GM12872 (cell line): Measurements from ENCODE around the gene CYLD.

Experiments
- TF ChIP-seq, protein P1 (sequence below): IDR thresholded peaks from 3 replicates; pipeline ENCODE4 v1.5.1; 2011; ENCODE audit warnings: low read depth, mild to moderate bottlenecking, low read length, moderate library complexity; ENCODE audit not compliant: insufficient read depth

Gene CYLD

GRCh38 chr16:50706250-50706649 is 35.6 kb upstream of the CYLD start:
- TF ChIP-seq, protein P1, sequence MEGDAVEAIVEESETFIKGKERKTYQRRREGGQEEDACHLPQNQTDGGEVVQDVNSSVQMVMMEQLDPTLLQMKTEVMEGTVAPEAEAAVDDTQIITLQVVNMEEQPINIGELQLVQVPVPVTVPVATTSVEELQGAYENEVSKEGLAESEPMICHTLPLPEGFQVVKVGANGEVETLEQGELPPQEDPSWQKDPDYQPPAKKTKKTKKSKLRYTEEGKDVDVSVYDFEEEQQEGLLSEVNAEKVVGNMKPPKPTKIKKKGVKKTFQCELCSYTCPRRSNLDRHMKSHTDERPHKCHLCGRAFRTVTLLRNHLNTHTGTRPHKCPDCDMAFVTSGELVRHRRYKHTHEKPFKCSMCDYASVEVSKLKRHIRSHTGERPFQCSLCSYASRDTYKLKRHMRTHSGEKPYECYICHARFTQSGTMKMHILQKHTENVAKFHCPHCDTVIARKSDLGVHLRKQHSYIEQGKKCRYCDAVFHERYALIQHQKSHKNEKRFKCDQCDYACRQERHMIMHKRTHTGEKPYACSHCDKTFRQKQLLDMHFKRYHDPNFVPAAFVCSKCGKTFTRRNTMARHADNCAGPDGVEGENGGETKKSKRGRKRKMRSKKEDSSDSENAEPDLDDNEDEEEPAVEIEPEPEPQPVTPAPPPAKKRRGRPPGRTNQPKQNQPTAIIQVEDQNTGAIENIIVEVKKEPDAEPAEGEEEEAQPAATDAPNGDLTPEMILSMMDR, result no peak

- TF ChIP-seq, protein P1, result no peak
These were observed 33.4 kb upstream of the CYLD start for GRCh38 chr16:50708373-50709060.

- TF ChIP-seq, protein P1, result no peak
These were observed 32.7 kb upstream of the CYLD start for GRCh38 chr16:50709061-50709684.

DNA sequence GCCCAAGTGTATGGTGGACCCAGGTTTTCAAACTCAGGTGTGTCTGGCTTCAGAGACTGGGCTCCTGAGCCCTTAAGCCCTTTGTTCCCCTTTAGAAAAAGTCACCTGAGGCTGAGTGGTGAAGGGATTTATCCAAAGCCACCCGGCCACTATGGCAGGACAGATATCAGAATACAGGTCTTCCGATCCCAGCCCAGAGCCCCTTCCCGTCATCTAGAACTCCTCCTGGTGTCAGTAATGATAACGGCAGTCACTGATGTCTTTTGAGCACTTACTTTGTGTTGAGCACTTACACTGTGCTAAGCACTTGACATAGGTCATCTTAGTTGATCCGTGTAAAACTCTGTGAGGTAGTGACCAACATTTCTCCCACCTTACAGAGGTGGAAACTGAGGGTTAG is 31.9 kb upstream of the CYLD start:
- TF ChIP-seq, protein P1, result no peak

DNA sequence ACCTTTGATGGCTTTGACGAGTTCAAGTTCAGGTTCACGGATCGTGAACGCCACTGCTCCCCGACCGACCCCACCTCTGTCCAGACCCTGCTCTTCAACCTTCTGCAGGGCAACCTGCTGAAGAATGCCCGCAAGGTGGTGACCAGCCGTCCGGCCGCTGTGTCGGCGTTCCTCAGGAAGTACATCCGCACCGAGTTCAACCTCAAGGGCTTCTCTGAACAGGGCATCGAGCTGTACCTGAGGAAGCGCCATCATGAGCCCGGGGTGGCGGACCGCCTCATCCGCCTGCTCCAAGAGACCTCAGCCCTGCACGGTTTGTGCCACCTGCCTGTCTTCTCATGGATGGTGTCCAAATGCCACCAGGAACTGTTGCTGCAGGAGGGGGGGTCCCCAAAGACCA is 30.8 kb upstream of the CYLD start:
- TF ChIP-seq, protein P1, result no peak

DNA sequence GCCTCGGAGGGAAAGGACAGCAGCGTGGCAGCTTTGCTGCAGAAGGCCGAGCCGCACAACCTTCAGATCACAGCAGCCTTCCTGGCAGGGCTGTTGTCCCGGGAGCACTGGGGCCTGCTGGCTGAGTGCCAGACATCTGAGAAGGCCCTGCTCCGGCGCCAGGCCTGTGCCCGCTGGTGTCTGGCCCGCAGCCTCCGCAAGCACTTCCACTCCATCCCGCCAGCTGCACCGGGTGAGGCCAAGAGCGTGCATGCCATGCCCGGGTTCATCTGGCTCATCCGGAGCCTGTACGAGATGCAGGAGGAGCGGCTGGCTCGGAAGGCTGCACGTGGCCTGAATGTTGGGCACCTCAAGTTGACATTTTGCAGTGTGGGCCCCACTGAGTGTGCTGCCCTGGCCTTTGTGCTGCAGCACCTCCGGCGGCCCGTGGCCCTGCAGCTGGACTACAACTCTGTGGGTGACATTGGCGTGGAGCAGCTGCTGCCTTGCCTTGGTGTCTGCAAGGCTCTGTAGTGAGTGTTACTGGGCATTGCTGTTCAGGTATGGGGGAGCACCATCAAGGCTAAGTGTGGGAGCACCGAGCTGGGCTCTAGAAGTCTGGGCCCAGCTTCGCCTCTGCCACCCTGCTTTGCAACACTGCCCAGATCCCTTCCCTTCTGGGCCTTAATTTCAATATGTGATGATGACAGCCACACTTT is 29.9 kb upstream of the CYLD start:
- TF ChIP-seq, protein P1, result no peak

- TF ChIP-seq, protein P1, result no peak
These were observed 29.4 kb upstream of the CYLD start for GRCh38 chr16:50712560-50712898.
